Prostate gland (tissue), 2 donors: ENCODE measurements around the gene OR5A1. TPM values are rescaled to one million over a fixed set of nuclear protein-coding genes. Genes with fewer than 3 reads are reported as not detected.

ENCODE experiments used
- DNase-seq: peaks from one replicate; pipeline ENCODE4 v3.0.0-alpha.2; 2019; ENCODE audit warnings: low spot score
- H3K27ac ChIP-seq, 2 donors: fragments of 200-600 bp; sonication (generic); 2 replicates each; pipeline ENCODE4 v1.5.1; 2017 to 2019
- H3K27me3 ChIP-seq: fragments of 200-600 bp; sonication (generic); replicated peaks from 2 replicates; pipeline ENCODE4 v1.5.1; 2019; ENCODE audit not compliant: insufficient read depth
- H3K36me3 ChIP-seq, 2 donors: fragments of 200-600 bp; sonication (generic); 1 replicate in 1 of 2; 2 replicates in 1 of 2; pipeline versions ENCODE4 v1.5.1 to v1.8.1; 2017 to 2019
- H3K4me1 ChIP-seq: fragments of 200-600 bp; sonication (generic); replicated peaks from 2 replicates; pipeline ENCODE4 v1.5.1; 2019
- H3K4me3 ChIP-seq, 2 donors: fragments of 200-600 bp; sonication (generic); 2 replicates each; pipeline ENCODE4 v1.5.1; 2017 to 2019
- H3K9me3 ChIP-seq: fragments of 200-600 bp; sonication (generic); 2 replicates; pipeline ENCODE4 v1.5.1; 2017
- CTCF ChIP-seq, 4 experiments: fragments of 200-600 bp in 2 of 4; fragments of 450-650 bp in 2 of 4; sonication (generic) in 2 of 4; IDR thresholded peaks; 1 replicate in 3 of 4; 2 replicates in 1 of 4; pipeline ENCODE4 v1.5.1; 2016 to 2019; ENCODE audit warnings: antibody characterized with exemption in 4 of 4, mild to moderate bottlenecking in 2 of 4, moderate library complexity in 2 of 4
- POLR2A ChIP-seq: fragments of 450-650 bp; IDR thresholded peaks from one replicate; pipeline ENCODE4 v1.6.1; 2016; ENCODE audit warnings: antibody characterized with exemption, mild to moderate bottlenecking
- POLR2AphosphoS5 ChIP-seq: sonication (generic); formaldehyde crosslinking; IDR thresholded peaks from one replicate; pipeline ENCODE4 v1.6.1; 2017; ENCODE audit warnings: antibody characterized with exemption
- WGBS: methylation state at CpG from one replicate; pipeline ENCODE4 v1.1.5; 2018; 5-methylcytosine and 5-hydroxymethylcytosine counted together
- intact Hi-C: fragments of 100-400 bp; cut with DNase I; formaldehyde crosslinking; loops from one replicate; pipeline ENCODE4 v1.14.2; 2022
- total RNA-seq, 2 donors: library from RNA; depleted of rRNA; stranded (reverse); fragments of >200 nt; gene quantifications; one replicate each; pipeline ENCODE4 v1.1.0, GENCODE V29; 2016

OR5A1 gene
- total RNA-seq, 2 donors from 2014 or later, result 0.17 TPM; not detected in 1

- H3K4me1 ChIP-seq, result no peaks in the 10 kb centered on the region
- no peak overlapping the region for H3K27ac ChIP-seq
- no peaks in the 10 kb centered on the region for H3K27me3 ChIP-seq
- H3K36me3 ChIP-seq, result no peaks in the 10 kb centered on the region
- 29% methylated on average over 5 of the region's 5 CpGs for WGBS
- no peak for DNase-seq
- no peak overlapping the region for H3K4me3 ChIP-seq
- TF ChIP-seq POLR2A (no peak), CTCF (IDR thresholded peaks at IDR 0.05) (no peak), POLR2AphosphoS5 (no peak)
- intact Hi-C loops, result no loop called here
- no peaks in the 10 kb centered on the region for H3K9me3 ChIP-seq
These were observed 26.9 kb downstream of the OR5A1 start for GRCh38 chr11:59463190-59463641.

- Histone ChIP-seq H3K36me3 (no peaks in the 10 kb centered on the region), H3K9me3 (no peaks in the 10 kb centered on the region), H3K4me3 (no peak within 1 kb of the TSS), H3K27me3 (no peaks in the 10 kb centered on the region), H3K4me1 (no peaks in the 10 kb centered on the region), H3K27ac (no peak within 1 kb of the TSS)
- intact Hi-C loops, result no loop called here
- TF ChIP-seq POLR2A, result no peak
- TF ChIP-seq CTCF (IDR thresholded peaks at IDR 0.05), result no peak
- no peak for TF ChIP-seq POLR2AphosphoS5
- no peak for DNase-seq
These were observed 36.7 kb downstream of the OR5A1 start, which contains the start of gene OR4D10 for GRCh38 chr11:59473015-59473414. Gene OR4D10, plus strand, starts transcription at chr11:59473315. Its CDS starts 4,115 bp downstream, at chr11:59477430.

GRCh38 chr11:59475176-59475575 lies 38.9 kb downstream of the OR5A1 start:
- H3K27ac ChIP-seq, result no peak overlapping the region
- WGBS, result 55% methylated on average over 9 of the region's 9 CpGs
- TF ChIP-seq CTCF (IDR thresholded peaks at IDR 0.05), result no peak
- no peak for TF ChIP-seq POLR2AphosphoS5
- no peak for TF ChIP-seq POLR2A
- no peaks in the 10 kb centered on the region for H3K4me1 ChIP-seq
- intact Hi-C loops, result no loop called here
- no peak overlapping the region for H3K4me3 ChIP-seq
- no peaks in the 10 kb centered on the region for H3K27me3 ChIP-seq
- no peak for DNase-seq
- no peaks in the 10 kb centered on the region for H3K36me3 ChIP-seq
- no peaks in the 10 kb centered on the region for H3K9me3 ChIP-seq

- H3K4me1 ChIP-seq, result no peaks in the 10 kb centered on the region
- intact Hi-C loops, result no loop called here
- no peak for DNase-seq
These were observed 43.6 kb downstream of the OR5A1 start for GRCh38 chr11:59479906-59480305.

More at GRCh38 chr11:59479906-59480305, 43.6 kb downstream of the OR5A1 start:
- Histone ChIP-seq H3K4me3 (no peak overlapping the region), H3K36me3 (no peaks in the 10 kb centered on the region), H3K27me3 (no peaks in the 10 kb centered on the region), H3K27ac (no peak overlapping the region), H3K9me3 (no peaks in the 10 kb centered on the region)
- no peak for TF ChIP-seq POLR2A
- no peak for TF ChIP-seq CTCF (IDR thresholded peaks at IDR 0.05)
- TF ChIP-seq POLR2AphosphoS5, result no peak
